ENCODE results near the gene JMJD4. TPM values are rescaled to one million over a fixed set of nuclear protein-coding genes. Genes with fewer than 3 reads are reported as not detected.

JMJD4 gene, protein sequence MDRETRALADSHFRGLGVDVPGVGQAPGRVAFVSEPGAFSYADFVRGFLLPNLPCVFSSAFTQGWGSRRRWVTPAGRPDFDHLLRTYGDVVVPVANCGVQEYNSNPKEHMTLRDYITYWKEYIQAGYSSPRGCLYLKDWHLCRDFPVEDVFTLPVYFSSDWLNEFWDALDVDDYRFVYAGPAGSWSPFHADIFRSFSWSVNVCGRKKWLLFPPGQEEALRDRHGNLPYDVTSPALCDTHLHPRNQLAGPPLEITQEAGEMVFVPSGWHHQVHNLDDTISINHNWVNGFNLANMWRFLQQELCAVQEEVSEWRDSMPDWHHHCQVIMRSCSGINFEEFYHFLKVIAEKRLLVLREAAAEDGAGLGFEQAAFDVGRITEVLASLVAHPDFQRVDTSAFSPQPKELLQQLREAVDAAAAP
- 19.7 TPM for total RNA-seq

GRCh38 chr1:227734856-227735538, at the start of gene JMJD4, which contains the start of gene SNAP47:
TSS of gene JMJD4 (minus strand) at chr1:227735302. CDS start at chr1:227735273, 29 bp downstream.
TSS of gene SNAP47 (plus strand) at chr1:227735435. CDS start at chr1:227747737, 12,302 bp downstream.

Other genes starting within 250 kb of the JMJD4 start
- 47.1 TPM for gene ZNF678, start 171.7 kb downstream of the JMJD4 start, total RNA-seq
- 68.6 TPM for gene SNAP47, start 133 bp upstream of the JMJD4 start, total RNA-seq
- gene PRSS38, start 80.4 kb upstream of the JMJD4 start, total RNA-seq: not detected
- 4.3 TPM for gene WNT9A, start 212.6 kb upstream of the JMJD4 start, total RNA-seq

Data from camera-type eye (tissue), 1 donor.